Activated naive CD4-positive, alpha-beta T cell treated with anti-CD3 and anti-CD28 coated beads, Interleukin-2, amount 10 ng/mL, durations not matched to agents 7 days and 5 days (primary cell): ENCODE measurements around the gene APCDD1.
A peak's percentile ranks its signal among the peaks of the same experiment; 100 is the strongest.
"Not testable (repeated sequence)": the region's sequence is repeated elsewhere in the genome, so short reads cannot be mapped to it uniquely, and the experiment has no call there.

Experiments used
- CTCF ChIA-PET: fragments of 350-600 bp; sonication (Branson Sonifier 250); formaldehyde crosslinking; loops from one replicate; lab custom pipeline; 2021; ENCODE audit warnings: antibody characterized with exemption; lab: Charles Lee
- DNase-seq: peaks from one replicate; pipeline ENCODE4 v3.0.0-alpha.2; 2020
- H3K27ac Mint-ChIP-seq: one replicate; pipeline ENCODE4 v1.8.0; 2021; ENCODE audit warnings: mild to moderate bottlenecking, moderate library complexity, mixed read lengths
- H3K27me3 Mint-ChIP-seq: one replicate; pipeline ENCODE4 v1.8.0; 2021; ENCODE audit warnings: mild to moderate bottlenecking, mixed read lengths
- H3K36me3 Mint-ChIP-seq: one replicate; pipeline ENCODE4 v1.8.0; 2021; ENCODE audit warnings: mixed read lengths
- H3K4me1 Mint-ChIP-seq: one replicate; pipeline ENCODE4 v1.8.0; 2021; ENCODE audit warnings: mixed read lengths
- H3K4me3 Mint-ChIP-seq: one replicate; pipeline ENCODE4 v1.8.0; 2021; ENCODE audit warnings: mild to moderate bottlenecking, moderate library complexity, mixed read lengths
- H3K9me3 Mint-ChIP-seq: one replicate; pipeline ENCODE4 v1.8.0; 2021; ENCODE audit warnings: mixed read lengths

The APCDD1 gene

DNA sequence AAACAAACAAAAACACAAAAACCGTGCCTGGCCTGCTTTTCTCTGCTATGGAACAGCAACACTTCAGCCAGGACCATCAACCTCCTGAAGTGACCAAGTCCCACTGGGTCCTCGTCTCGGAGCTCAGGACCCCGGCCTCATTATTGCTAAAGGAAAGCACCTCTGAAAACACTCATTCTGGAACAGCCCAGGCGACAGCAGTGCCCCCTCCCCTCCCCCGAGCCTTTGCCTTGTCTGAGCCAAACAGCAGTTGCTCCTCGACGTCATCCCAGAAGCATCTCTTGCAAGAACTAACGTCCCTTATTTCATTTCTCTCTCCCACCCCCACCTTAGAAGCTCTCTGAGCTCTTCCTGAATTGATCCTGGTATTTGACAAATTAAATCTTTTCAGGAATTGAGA, 27.4 kb downstream of the APCDD1 start:
- DNase-seq, result no peak
- CTCF ChIA-PET, result interaction anchor here (1.8 kb wide), 1 partner anchor 11 kb away, joined by 4 read pairs; no protein-coding TSS in a partner anchor

DNA sequence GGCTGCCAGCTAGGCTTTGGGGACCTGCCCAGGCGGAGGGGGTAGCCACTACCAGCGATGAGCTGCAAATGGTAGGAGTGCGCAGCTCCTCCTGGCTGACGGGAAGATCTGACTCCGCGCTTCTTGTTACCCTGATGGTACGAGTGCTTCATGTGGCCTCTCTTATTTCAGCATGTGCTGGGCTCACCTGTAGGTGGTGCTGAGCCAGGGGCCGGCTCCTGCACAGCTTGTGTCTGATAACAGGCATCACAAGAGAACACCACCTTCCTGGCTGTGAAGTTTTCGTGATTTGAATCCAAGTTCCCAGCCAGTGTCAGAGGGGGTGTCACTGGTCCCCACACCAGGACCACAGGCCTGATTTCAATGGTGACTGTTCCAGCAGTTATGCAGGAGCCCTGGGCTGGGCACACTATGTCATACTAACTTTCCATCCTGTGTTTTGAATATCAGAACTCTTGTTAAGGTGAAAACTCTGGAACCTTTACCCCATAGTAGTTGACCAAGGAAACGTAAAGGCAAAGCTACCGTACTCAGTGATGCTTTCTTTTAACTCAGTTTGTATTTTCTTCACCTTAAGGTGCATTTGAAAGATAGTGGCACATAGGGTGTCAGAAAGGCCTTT, 28.0 kb downstream of the APCDD1 start:
- DNase-seq, result no peak
- no peak overlapping the region for H3K27ac Mint-ChIP-seq
- no peaks in the 10 kb centered on the region for H3K9me3 Mint-ChIP-seq
- peaks cover 27% of the 10 kb centered on the region for H3K27me3 Mint-ChIP-seq
- peaks cover 6% of the 10 kb centered on the region for H3K4me1 Mint-ChIP-seq
- CTCF ChIA-PET, result interaction anchor here (1.8 kb wide), 1 partner anchor 10 kb away, joined by 4 read pairs; no protein-coding TSS in a partner anchor
- H3K4me3 Mint-ChIP-seq, result no peak overlapping the region
- no peaks in the 10 kb centered on the region for H3K36me3 Mint-ChIP-seq

More for the DNA sequence above, 27.4 kb downstream of the APCDD1 start:
- H3K4me3 Mint-ChIP-seq, result no peak overlapping the region
- H3K27me3 Mint-ChIP-seq, result peaks cover 30% of the 10 kb centered on the region
- no peaks in the 10 kb centered on the region for H3K9me3 Mint-ChIP-seq
- H3K27ac Mint-ChIP-seq, result no peak overlapping the region
- H3K4me1 Mint-ChIP-seq, result peaks cover 6% of the 10 kb centered on the region
- H3K36me3 Mint-ChIP-seq, result no peaks in the 10 kb centered on the region

DNA sequence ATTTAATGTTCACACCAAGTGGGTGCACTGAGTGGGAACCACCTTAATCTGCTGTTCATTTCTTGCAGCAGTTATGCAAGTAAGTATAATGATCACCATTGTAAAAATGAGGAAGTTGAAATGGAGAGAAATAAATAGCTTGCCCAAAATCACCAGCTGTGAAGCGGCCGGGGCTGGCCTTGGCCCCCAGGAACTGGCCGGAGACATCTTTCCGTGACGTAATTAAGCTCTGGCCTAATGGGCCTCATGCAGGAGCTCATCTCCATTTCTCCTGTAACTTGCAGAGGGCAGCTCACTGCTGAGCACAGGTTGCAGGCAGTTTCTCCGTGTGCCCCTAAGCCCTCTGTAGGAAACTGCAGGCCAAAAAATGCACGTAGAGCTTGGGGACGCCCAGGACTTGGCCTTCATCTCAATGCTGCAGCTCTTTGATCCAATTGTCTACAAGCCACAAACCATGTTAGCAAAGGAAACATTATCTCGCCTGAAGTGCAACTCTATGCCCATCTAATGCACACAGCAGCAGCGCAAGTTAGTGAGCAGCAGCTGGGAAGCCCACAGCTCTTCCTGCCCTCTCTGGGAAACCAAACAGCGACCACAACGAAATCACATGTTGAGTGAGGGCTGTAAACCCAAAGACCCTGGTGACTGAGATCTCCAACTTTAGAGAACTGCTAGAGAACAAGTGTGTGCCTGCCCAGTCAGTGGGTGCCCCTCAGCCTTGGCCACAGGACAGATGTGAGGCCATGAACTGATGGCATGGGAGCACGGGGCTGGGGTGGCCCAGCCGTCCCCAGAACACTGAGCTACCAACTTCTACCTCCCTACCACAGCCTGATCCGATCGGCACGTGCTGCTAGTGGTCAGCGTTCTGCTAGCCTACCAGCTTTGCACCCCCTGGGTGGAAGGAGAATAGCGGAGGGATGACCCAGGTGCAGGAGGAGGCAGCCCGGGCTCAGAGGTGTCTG, 28.8 kb downstream of the APCDD1 start:
- CTCF ChIA-PET, result no interaction called here
- no peaks in the 10 kb centered on the region for H3K9me3 Mint-ChIP-seq
- DNase-seq, result no peak
- no peaks in the 10 kb centered on the region for H3K36me3 Mint-ChIP-seq
- no peak overlapping the region for H3K27ac Mint-ChIP-seq
- H3K4me3 Mint-ChIP-seq, result no peak overlapping the region
- peaks cover 23% of the 10 kb centered on the region for H3K27me3 Mint-ChIP-seq
- H3K4me1 Mint-ChIP-seq, result peaks cover 6% of the 10 kb centered on the region

DNA sequence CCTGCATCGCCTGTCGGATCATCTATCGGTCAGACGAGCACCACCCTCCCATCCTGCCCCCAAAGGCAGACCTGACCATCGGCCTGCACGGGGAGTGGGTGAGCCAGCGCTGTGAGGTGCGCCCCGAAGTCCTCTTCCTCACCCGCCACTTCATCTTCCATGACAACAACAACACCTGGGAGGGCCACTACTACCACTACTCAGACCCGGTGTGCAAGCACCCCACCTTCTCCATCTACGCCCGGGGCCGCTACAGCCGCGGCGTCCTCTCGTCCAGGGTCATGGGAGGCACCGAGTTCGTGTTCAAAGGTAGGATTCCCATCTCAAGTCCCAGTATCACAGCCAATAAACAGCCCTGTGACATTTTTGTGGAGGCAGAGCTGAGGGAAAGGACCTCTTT, 31.0 kb downstream of the APCDD1 start:
- no peak overlapping the region for H3K4me3 Mint-ChIP-seq
- no peaks in the 10 kb centered on the region for H3K36me3 Mint-ChIP-seq
- CTCF ChIA-PET, result no interaction called here
- no peak for DNase-seq
- no peak overlapping the region for H3K27ac Mint-ChIP-seq
- no peaks in the 10 kb centered on the region for H3K9me3 Mint-ChIP-seq
- H3K4me1 Mint-ChIP-seq, result peaks cover 6% of the 10 kb centered on the region
- H3K27me3 Mint-ChIP-seq, result peaks cover 28% of the 10 kb centered on the region

DNA sequence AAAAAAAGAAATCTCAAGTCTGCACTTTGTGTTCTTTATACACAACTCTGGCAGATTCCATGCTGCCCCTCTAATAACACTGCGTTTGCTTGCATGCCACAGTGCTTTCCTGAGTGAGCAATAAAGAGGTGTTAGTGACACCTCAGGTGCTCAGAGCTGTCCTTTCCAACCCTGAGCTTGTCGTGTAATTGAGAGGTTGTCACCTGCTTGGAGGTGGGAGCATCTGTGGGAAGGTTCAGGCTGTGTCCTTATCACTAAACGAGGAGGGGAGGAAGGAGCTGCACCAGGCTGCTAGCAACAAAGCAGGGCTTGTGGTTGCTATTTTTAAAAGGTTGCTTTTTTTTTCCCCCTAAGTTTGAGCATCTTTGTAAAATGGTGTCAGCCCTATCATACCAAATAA, 31.9 kb downstream of the APCDD1 start:
- no peak overlapping the region for H3K27ac Mint-ChIP-seq
- H3K36me3 Mint-ChIP-seq, result no peaks in the 10 kb centered on the region
- H3K4me3 Mint-ChIP-seq, result no peak overlapping the region
- CTCF ChIA-PET, result no interaction called here
- H3K27me3 Mint-ChIP-seq, result peaks cover 28% of the 10 kb centered on the region
- no peak for DNase-seq
- H3K4me1 Mint-ChIP-seq, result peaks cover 10% of the 10 kb centered on the region
- H3K9me3 Mint-ChIP-seq, result no peaks in the 10 kb centered on the region

GRCh38 chr18:10487154-10487553, 32.7 kb downstream of the APCDD1 start:
- H3K27me3 Mint-ChIP-seq, result peaks cover 21% of the 10 kb centered on the region
- no peaks in the 10 kb centered on the region for H3K36me3 Mint-ChIP-seq
- no peaks in the 10 kb centered on the region for H3K9me3 Mint-ChIP-seq
- no peak overlapping the region for H3K27ac Mint-ChIP-seq
- H3K4me3 Mint-ChIP-seq, result no peak overlapping the region
- H3K4me1 Mint-ChIP-seq, result peaks cover 10% of the 10 kb centered on the region
- DNase-seq, result no peak
- CTCF ChIA-PET, result no interaction called here

DNA sequence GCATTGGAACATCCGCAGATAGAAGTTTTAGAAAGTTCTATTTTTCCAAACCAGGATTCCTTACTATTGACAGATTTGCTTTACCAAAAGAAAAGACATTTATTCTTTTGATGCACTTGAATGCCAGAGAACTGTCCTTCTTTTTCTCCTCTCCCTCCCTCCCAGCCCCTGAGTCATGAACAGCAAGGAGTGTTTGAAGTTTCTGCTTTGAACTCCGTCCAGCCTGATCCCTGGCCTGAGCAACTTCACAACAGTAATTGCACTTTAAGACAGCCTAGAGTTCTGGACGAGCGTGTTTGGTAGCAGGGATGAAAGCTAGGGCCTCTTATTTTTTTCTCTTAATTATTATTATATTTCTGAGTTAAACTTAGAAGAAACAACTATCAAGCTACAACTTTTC, 33.6 kb downstream of the APCDD1 start:
- H3K36me3 Mint-ChIP-seq, result no peaks in the 10 kb centered on the region
- CTCF ChIA-PET, result no interaction called here
- DNase-seq, result no peak
- peaks cover 10% of the 10 kb centered on the region for H3K4me1 Mint-ChIP-seq
- no peaks in the 10 kb centered on the region for H3K9me3 Mint-ChIP-seq
- H3K27me3 Mint-ChIP-seq, result peaks cover 17% of the 10 kb centered on the region
- H3K27ac Mint-ChIP-seq, result no peak overlapping the region
- no peak overlapping the region for H3K4me3 Mint-ChIP-seq

DNA sequence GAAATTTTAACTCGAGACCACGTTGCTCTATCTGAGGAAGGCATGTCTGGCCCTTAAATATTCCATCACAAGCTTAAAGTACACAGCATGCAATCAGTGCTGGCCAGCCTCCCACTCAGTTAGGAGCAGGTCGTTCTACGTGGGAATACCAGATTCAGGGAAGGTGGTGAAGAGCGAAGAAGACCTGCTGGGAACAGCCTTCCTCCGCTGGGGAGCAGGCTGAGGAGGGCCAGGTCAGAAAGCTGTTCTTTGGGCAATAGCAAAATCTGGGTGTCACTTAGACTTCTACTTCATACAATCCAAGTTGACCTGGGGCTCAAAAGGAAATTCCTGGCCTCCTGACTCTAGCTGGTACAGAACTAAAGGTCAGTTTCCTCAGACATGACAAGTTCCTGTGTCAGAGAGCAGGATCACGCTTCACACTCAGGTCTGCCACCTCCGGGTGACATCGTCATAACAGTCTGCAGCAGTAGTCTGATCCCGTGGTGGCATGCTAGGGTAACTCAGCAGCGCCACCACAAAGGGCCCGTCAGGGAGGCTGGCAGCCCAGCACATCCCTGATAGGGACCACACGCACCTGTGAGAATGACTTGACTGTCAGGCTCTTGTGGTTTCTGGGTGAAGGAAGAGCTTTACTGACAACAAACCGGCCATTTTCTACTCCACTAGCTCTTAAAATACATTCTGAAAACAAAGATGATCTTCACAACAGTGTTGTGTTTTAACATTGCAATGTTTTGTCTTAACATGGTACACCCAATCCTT, 36.1 kb downstream of the APCDD1 start:
- CTCF ChIA-PET, result interaction anchor here (1.0 to 1.2 kb wide), 3 partner anchors 11 to 519 kb away, joined by 4 to 5 read pairs (median 5); no protein-coding TSS in a partner anchor
- peaks cover 6% of the 10 kb centered on the region for H3K27me3 Mint-ChIP-seq
- H3K27ac Mint-ChIP-seq, result no peak overlapping the region
- peaks cover 4% of the 10 kb centered on the region for H3K4me1 Mint-ChIP-seq
- H3K4me3 Mint-ChIP-seq, result no peak overlapping the region
- DNase-seq, result peak; percentile 66
- H3K36me3 Mint-ChIP-seq, result no peaks in the 10 kb centered on the region
- H3K9me3 Mint-ChIP-seq, result no peaks in the 10 kb centered on the region

DNA sequence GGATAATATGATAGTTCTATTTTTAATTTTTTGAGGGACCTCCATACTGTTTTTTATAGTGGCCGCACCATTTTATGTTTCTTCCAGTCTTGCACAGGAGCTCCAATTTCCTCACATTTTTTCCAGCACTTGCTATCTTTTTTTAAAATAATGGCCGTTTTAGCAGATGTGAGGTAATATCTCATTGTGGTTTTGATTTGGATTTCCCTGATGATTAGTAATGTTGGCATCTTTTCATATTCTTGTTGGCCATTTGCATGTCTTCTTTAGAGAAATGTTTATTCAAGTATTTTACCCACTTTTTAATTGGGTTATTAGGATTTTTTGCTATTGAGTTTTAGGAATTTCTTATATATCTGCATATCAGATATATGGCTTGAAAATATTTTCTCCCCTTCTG, 41.5 kb downstream of the APCDD1 start:
- no peak for DNase-seq
- no peak overlapping the region for H3K27ac Mint-ChIP-seq
- CTCF ChIA-PET, result no interaction called here
- peaks cover 3% of the 10 kb centered on the region for H3K27me3 Mint-ChIP-seq
- H3K36me3 Mint-ChIP-seq, result no peaks in the 10 kb centered on the region
- H3K4me1 Mint-ChIP-seq, result peaks cover 4% of the 10 kb centered on the region
- H3K4me3 Mint-ChIP-seq, result no peak overlapping the region
- H3K9me3 Mint-ChIP-seq, result no peaks in the 10 kb centered on the region

DNA sequence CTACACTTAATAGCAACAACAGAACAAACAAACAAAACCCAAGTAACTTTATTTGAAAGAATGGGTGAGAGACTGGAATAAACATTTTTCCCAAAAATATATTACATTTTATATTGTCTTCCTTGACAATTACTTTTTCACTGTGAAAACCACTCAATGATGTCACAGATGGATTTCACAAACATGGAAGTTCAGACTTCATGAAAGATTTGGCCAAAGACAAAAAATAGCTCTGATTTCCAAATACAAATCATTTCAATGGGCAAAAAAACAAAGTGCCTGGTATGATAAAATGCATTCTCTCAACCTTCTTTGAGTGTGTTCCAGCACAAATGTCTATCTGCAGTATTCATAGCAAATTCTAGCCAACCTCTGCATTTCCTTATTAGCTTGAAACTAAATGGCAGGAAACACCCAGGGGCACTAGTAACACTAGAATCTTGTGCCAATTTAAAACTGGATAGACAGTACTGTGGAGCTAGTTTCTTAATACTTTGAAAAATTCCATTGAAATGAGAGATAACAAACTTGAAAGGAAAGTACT, 42.8 kb downstream of the APCDD1 start:
- Mint-ChIP-seq H3K4me1 (peaks cover 4% of the 10 kb centered on the region), H3K9me3 (no peaks in the 10 kb centered on the region), H3K27me3 (peaks cover 3% of the 10 kb centered on the region), H3K36me3 (no peaks in the 10 kb centered on the region), H3K27ac (no peak overlapping the region), H3K4me3 (no peak overlapping the region)
- DNase-seq, result no peak
- CTCF ChIA-PET, result interaction anchor here (0.6 kb wide), 1 partner anchor 20 kb away, joined by 3 read pairs; no protein-coding TSS in a partner anchor

GRCh38 chr18:10499230-10499629, 44.8 kb downstream of the APCDD1 start:
- peaks cover 4% of the 10 kb centered on the region for H3K4me1 Mint-ChIP-seq
- peaks cover 3% of the 10 kb centered on the region for H3K27me3 Mint-ChIP-seq
- no peak overlapping the region for H3K27ac Mint-ChIP-seq
- DNase-seq, result no peak
- no peaks in the 10 kb centered on the region for H3K36me3 Mint-ChIP-seq
- no peak overlapping the region for H3K4me3 Mint-ChIP-seq
- CTCF ChIA-PET, result no interaction called here
- no peaks in the 10 kb centered on the region for H3K9me3 Mint-ChIP-seq

GRCh38 chr18:10500038-10500437, 45.6 kb downstream of the APCDD1 start:
- no peak for DNase-seq

DNA sequence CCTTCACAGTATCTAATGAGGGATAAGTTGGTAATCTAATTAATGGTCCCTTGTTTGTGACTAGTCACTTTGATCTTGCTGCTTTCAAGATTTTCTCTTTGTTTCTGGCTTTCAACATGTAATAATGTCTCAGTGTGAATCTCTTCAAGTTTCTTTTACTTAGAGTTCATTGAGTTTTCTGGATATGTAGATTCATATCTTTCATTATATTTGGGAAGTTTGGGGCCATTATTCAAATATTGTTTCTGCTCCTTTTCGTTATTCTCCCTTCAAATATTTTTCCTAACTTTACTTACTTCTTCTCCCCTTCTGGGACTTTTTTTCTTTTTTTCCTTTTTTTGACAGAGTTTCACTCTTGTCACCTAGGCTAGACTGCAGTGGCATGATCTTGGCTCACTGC, 50.3 kb downstream of the APCDD1 start:
- CTCF ChIA-PET, result no interaction called here
- Mint-ChIP-seq H3K27me3 (peaks cover 5% of the 10 kb centered on the region), H3K9me3 (peaks cover 15% of the 10 kb centered on the region), H3K4me1 (no peaks in the 10 kb centered on the region), H3K27ac (no peak overlapping the region), H3K4me3 (no peak overlapping the region), H3K36me3 (no peaks in the 10 kb centered on the region)
- no peak for DNase-seq

More at GRCh38 chr18:10500038-10500437, 45.6 kb downstream of the APCDD1 start:
- Mint-ChIP-seq H3K9me3 (peaks cover 4% of the 10 kb centered on the region), H3K27ac (no peak overlapping the region), H3K4me1 (peaks cover 4% of the 10 kb centered on the region), H3K4me3 (no peak overlapping the region), H3K36me3 (no peaks in the 10 kb centered on the region), H3K27me3 (peaks cover 3% of the 10 kb centered on the region)
- CTCF ChIA-PET, result interaction anchor here (0.6 kb wide), 1 partner anchor 61 kb away, joined by 3 read pairs; no protein-coding TSS in a partner anchor

- not testable (repeated sequence) for H3K4me3 Mint-ChIP-seq, DNase-seq
These were observed 51.5 kb downstream of the APCDD1 start for GRCh38 chr18:10505892-10506291.

More at GRCh38 chr18:10505892-10506291, 51.5 kb downstream of the APCDD1 start:
- H3K27ac Mint-ChIP-seq, H3K4me1 Mint-ChIP-seq, H3K36me3 Mint-ChIP-seq, CTCF ChIA-PET, H3K27me3 Mint-ChIP-seq: not testable (repeated sequence)
- H3K9me3 Mint-ChIP-seq, result peaks cover 15% of the 10 kb centered on the region
